ENCODE measurements around the gene COMMD10. TPM values are rescaled to one million over a fixed set of nuclear protein-coding genes. Genes with fewer than 3 reads are reported as not detected.

The COMMD10 gene
- total RNA-seq, 4 donors from 2014 or later: 18.4 to 50.6 (median 22.7) TPM

GRCh38 chr5:116144103-116144502 is 59.3 kb downstream of the COMMD10 start:
- Histone ChIP-seq H3K9me3 (no peaks in the 10 kb centered on the region), H3K27ac (no peak overlapping the region), H3K4me3 (no peak overlapping the region), H3K27me3 (no peaks in the 10 kb centered on the region), H3K36me3 (no peaks in the 10 kb centered on the region), H3K4me1 (no peaks in the 10 kb centered on the region)
- TF ChIP-seq CTCF (IDR thresholded peaks at IDR 0.05): no peak
- no peak for DNase-seq (ENCODE audit: low spot score in 2 of 2)

GRCh38 chr5:116144991-116145390 is 60.2 kb downstream of the COMMD10 start:
- WGBS: 86% methylated on average over 2 of the region's 2 CpGs
- H3K4me3 ChIP-seq: no peak overlapping the region
- TF ChIP-seq POLR2A (IDR thresholded peaks at IDR 0.05) (no peak), POLR2AphosphoS5 (IDR thresholded peaks at IDR 0.05) (no peak), EP300 (IDR thresholded peaks at IDR 0.05) (no peak), CTCF (IDR thresholded peaks at IDR 0.05) (no peak)
- no peaks in the 10 kb centered on the region for H3K4me1 ChIP-seq
- H3K27ac ChIP-seq: no peak overlapping the region
- no peak for DNase-seq (ENCODE audit: low spot score in 2 of 2)
- no peaks in the 10 kb centered on the region for H3K36me3 ChIP-seq
- no peaks in the 10 kb centered on the region for H3K27me3 ChIP-seq
- no peaks in the 10 kb centered on the region for H3K9me3 ChIP-seq

- H3K36me3 ChIP-seq: no peaks in the 10 kb centered on the region
- no peaks in the 10 kb centered on the region for H3K4me1 ChIP-seq
- WGBS: 75% methylated on average over 3 of the region's 3 CpGs
- no peak overlapping the region for H3K4me3 ChIP-seq
- H3K9me3 ChIP-seq: no peaks in the 10 kb centered on the region
- TF ChIP-seq EP300 (IDR thresholded peaks at IDR 0.05) (no peak), POLR2A (IDR thresholded peaks at IDR 0.05) (no peak), CTCF (IDR thresholded peaks at IDR 0.05) (no peak), POLR2AphosphoS5 (IDR thresholded peaks at IDR 0.05) (no peak)
- no peaks in the 10 kb centered on the region for H3K27me3 ChIP-seq
- no peak for DNase-seq (ENCODE audit: low spot score in 2 of 2)
- no peak overlapping the region for H3K27ac ChIP-seq
These were observed 60.6 kb downstream of the COMMD10 start for GRCh38 chr5:116145416-116145815.

DNA sequence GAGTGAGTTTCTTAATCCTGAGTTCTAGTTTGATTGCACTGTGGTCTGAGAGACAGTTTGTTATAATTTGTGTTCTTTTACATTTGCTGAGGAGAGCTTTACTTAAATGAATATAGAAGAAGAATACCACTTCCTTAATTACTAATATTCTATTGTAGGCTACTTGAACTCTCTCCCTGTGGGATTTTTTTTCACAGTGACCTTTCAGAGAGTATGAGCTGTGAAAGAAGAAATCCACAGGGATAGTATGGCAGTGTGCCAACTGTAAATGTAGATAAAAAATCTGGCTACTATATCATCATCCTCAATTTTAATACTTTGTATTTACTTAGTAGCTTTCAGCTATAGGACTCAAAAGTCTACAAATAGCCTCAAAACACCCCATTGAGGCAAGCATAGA is 67.3 kb downstream of the COMMD10 start:
- Histone ChIP-seq H3K27ac (no peak overlapping the region), H3K9me3 (no peaks in the 10 kb centered on the region), H3K4me3 (no peak overlapping the region), H3K36me3 (no peaks in the 10 kb centered on the region), H3K4me1 (no peaks in the 10 kb centered on the region), H3K27me3 (no peaks in the 10 kb centered on the region)
- TF ChIP-seq EP300 (IDR thresholded peaks at IDR 0.05): no peak
- TF ChIP-seq POLR2A (IDR thresholded peaks at IDR 0.05): no peak
- TF ChIP-seq CTCF (IDR thresholded peaks at IDR 0.05): no peak
- TF ChIP-seq POLR2AphosphoS5 (IDR thresholded peaks at IDR 0.05): no peak
- DNase-seq (ENCODE audit: low spot score in 2 of 2): no peak

DNA sequence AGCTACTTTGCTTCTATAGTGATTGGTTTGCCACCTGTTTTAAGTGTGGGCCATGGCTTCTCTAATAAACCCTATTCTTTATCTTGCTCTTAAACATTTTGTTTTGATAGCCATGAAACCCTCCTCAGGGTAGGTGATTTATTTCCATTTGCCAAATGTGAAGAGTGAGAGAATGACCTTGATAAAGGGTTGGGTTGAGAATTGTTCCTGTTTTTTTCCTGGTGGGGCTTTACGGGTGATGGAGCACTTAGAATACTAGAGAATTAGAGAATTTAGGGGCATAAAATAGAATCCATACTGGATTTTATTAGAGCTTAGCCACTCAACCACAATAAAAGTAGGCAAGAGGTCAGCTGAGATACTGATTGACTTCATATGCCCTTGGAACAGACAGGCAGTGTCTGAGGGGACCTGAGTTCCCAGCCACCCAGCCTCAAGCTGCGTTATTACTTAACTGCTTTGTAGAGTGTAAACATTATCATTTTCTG is 68.9 kb downstream of the COMMD10 start:
- 85% methylated on average over 2 of the region's 2 CpGs for WGBS
- H3K27me3 ChIP-seq: no peaks in the 10 kb centered on the region
- TF ChIP-seq POLR2AphosphoS5 (IDR thresholded peaks at IDR 0.05): no peak
- TF ChIP-seq POLR2A (IDR thresholded peaks at IDR 0.05): no peak
- no peak for TF ChIP-seq CTCF (IDR thresholded peaks at IDR 0.05)
- TF ChIP-seq EP300 (IDR thresholded peaks at IDR 0.05): no peak
- H3K27ac ChIP-seq: no peak overlapping the region
- DNase-seq (ENCODE audit: low spot score in 2 of 2): no peak
- no peaks in the 10 kb centered on the region for H3K9me3 ChIP-seq
- no peak overlapping the region for H3K4me3 ChIP-seq
- H3K4me1 ChIP-seq: no peaks in the 10 kb centered on the region
- no peaks in the 10 kb centered on the region for H3K36me3 ChIP-seq
